Measurements from ENCODE around the gene LYPD6B. TPM values are rescaled to one million over a fixed set of nuclear protein-coding genes. Genes with fewer than 3 reads are reported as not detected.

Gene LYPD6B
- total RNA-seq, 1 experiment from 2014 or later, result 2.0 TPM

DNA sequence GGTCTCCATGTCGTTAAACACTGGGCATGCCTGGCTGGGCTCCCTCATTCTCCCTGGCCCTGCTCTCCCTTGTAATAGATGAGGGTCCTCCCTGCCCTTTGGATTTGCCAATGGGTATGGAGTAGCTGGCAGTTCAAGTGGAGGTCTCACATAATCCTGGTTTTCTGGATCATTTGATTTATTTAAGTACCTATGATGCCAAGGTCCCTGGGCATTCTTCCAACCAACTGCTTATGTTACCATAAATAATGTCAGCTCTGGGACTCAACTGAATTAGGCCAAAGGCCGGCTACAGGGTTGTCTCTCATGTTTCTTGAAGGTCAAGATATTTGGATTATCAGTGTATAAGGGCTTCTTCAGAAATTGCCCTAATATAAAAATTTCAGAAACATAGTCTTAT, 186.9 kb downstream of the LYPD6B start:
- no peak for ATAC-seq
- no peaks in the 10 kb centered on the region for H3K36me3 ChIP-seq (ENCODE audit: low read depth, low read length)
- H3K9ac ChIP-seq (ENCODE audit: low read length), result no peak overlapping the region
- intact Hi-C loops (cut with micrococcal nuclease), result no loop called here
- ChIA-PET POLR2A (ENCODE audit: unreplicated experiment) (interaction anchor here (0.7 kb wide), 1 partner anchor 37 kb away, joined by 3 read pairs; no protein-coding TSS in a partner anchor), CTCF (no interaction called here)
- H3K27me3 ChIP-seq (ENCODE audit: low read length), result peaks cover 81% of the 10 kb centered on the region
- H2AFZ ChIP-seq (ENCODE audit: low read length), result no peak overlapping the region
- H3F3A ChIP-seq (ENCODE audit: low read length, unreplicated experiment), result no peaks in the 10 kb centered on the region
- no peaks in the 10 kb centered on the region for H3K79me2 ChIP-seq (ENCODE audit: low read length)
- BruUV-seq (replicated peaks), result no TSS peak
- H3K9me3 ChIP-seq (ENCODE audit: low read length), result no peaks in the 10 kb centered on the region
- H3K27ac ChIP-seq (ENCODE audit: low read length), result no peak overlapping the region
- H3K4me3 ChIP-seq (ENCODE audit: low read length), result no peak overlapping the region
- H3K9me2 ChIP-seq (replicated peaks; ENCODE audit: low read length), result no peaks in the 10 kb centered on the region
- no peaks in the 10 kb centered on the region for H3K4me1 ChIP-seq (ENCODE audit: insufficient read depth, low read length)
- DNase-seq, result no peak
- no peaks in the 10 kb centered on the region for H4K20me1 ChIP-seq (ENCODE audit: low read length)
- H3K4me2 ChIP-seq (ENCODE audit: low read length), result no peak overlapping the region
- TF ChIP-seq EZH2phosphoT487 (IDR thresholded peaks at IDR 0.05; ENCODE audit: borderline replicate concordance, low read length) (no peak), EZH2 (IDR thresholded peaks at IDR 0.05; ENCODE audit: low read length, unreplicated experiment) (no peak), CTCF (conservative IDR thresholded peaks at IDR 0.05; ENCODE audit: low read depth, low read length) (no peak)

GRCh38 chr2:149226790-149227189, 188.3 kb downstream of the LYPD6B start:
- H3K4me2 ChIP-seq (ENCODE audit: low read length), result no peak overlapping the region
- ATAC-seq (no peak), DNase-seq (peak; percentile 10)
- no peak for TF ChIP-seq EZH2 (IDR thresholded peaks at IDR 0.05; ENCODE audit: low read length, unreplicated experiment)
- TF ChIP-seq EZH2phosphoT487 (IDR thresholded peaks at IDR 0.05; ENCODE audit: borderline replicate concordance, low read length), result no peak
- no peak for TF ChIP-seq CTCF (conservative IDR thresholded peaks at IDR 0.05; ENCODE audit: low read depth, low read length)
- H3K4me1 ChIP-seq (ENCODE audit: insufficient read depth, low read length), result no peaks in the 10 kb centered on the region
- no peaks in the 10 kb centered on the region for H3K9me2 ChIP-seq (replicated peaks; ENCODE audit: low read length)
- no peaks in the 10 kb centered on the region for H3F3A ChIP-seq (ENCODE audit: low read length, unreplicated experiment)
- POLR2A ChIA-PET (ENCODE audit: unreplicated experiment), result no interaction called here
- no TSS peak for BruUV-seq (replicated peaks)
- intact Hi-C loops (cut with micrococcal nuclease), result no loop called here
- no peaks in the 10 kb centered on the region for H4K20me1 ChIP-seq (ENCODE audit: low read length)
- no peak overlapping the region for H3K4me3 ChIP-seq (ENCODE audit: low read length)
- H3K27me3 ChIP-seq (ENCODE audit: low read length), result peaks cover 72% of the 10 kb centered on the region
- no peak overlapping the region for H2AFZ ChIP-seq (ENCODE audit: low read length)
- CTCF ChIA-PET, result no interaction called here
- no peaks in the 10 kb centered on the region for H3K36me3 ChIP-seq (ENCODE audit: low read depth, low read length)
- H3K9ac ChIP-seq (ENCODE audit: low read length), result no peak overlapping the region
- no peaks in the 10 kb centered on the region for H3K79me2 ChIP-seq (ENCODE audit: low read length)
- H3K9me3 ChIP-seq (ENCODE audit: low read length), result no peaks in the 10 kb centered on the region
- H3K27ac ChIP-seq (ENCODE audit: low read length), result no peak overlapping the region

- Histone ChIP-seq H2AFZ (ENCODE audit: low read length) (no peak overlapping the region), H3K36me3 (ENCODE audit: low read depth, low read length) (no peaks in the 10 kb centered on the region), H3K9ac (ENCODE audit: low read length) (no peak overlapping the region), H3K27ac (ENCODE audit: low read length) (no peak overlapping the region), H3K79me2 (ENCODE audit: low read length) (no peaks in the 10 kb centered on the region), H4K20me1 (ENCODE audit: low read length) (no peaks in the 10 kb centered on the region), H3K9me3 (ENCODE audit: low read length) (no peaks in the 10 kb centered on the region), H3F3A (ENCODE audit: low read length, unreplicated experiment) (no peaks in the 10 kb centered on the region), H3K27me3 (ENCODE audit: low read length) (peaks cover 58% of the 10 kb centered on the region), H3K4me1 (ENCODE audit: insufficient read depth, low read length) (no peaks in the 10 kb centered on the region), H3K9me2 (replicated peaks; ENCODE audit: low read length) (no peaks in the 10 kb centered on the region), H3K4me3 (ENCODE audit: low read length) (no peak overlapping the region), H3K4me2 (ENCODE audit: low read length) (no peak overlapping the region)
- intact Hi-C loops (cut with micrococcal nuclease), result no loop called here
- no peak for DNase-seq
- POLR2A ChIA-PET (ENCODE audit: unreplicated experiment), result no interaction called here
- ATAC-seq, result no peak
- BruUV-seq (replicated peaks), result no TSS peak
- no peak for TF ChIP-seq EZH2phosphoT487 (IDR thresholded peaks at IDR 0.05; ENCODE audit: borderline replicate concordance, low read length)
- no peak for TF ChIP-seq EZH2 (IDR thresholded peaks at IDR 0.05; ENCODE audit: low read length, unreplicated experiment)
- no peak for TF ChIP-seq CTCF (conservative IDR thresholded peaks at IDR 0.05; ENCODE audit: low read depth, low read length)
- CTCF ChIA-PET, result no interaction called here
These were observed 197.4 kb downstream of the LYPD6B start for GRCh38 chr2:149235816-149236375.

Data from PC-3 (cell line).